Measurements from ENCODE around the gene GGTLC1.

GGTLC1 gene

GRCh38 chr20:23971310-23971709, 17.3 kb downstream of the GGTLC1 start:
- H2AFZ ChIP-seq (ENCODE audit: low read depth, low read length, severe bottlenecking), result no peak overlapping the region

GRCh38 chr20:23970049-23970448, 18.5 kb downstream of the GGTLC1 start:
- no peaks in the 10 kb centered on the region for H3K36me3 ChIP-seq (ENCODE audit: low read length)
- H3K4me3 ChIP-seq (ENCODE audit: insufficient read depth, low read length, poor library complexity, severe bottlenecking), result no peak overlapping the region
- no peak overlapping the region for H3K9ac ChIP-seq (ENCODE audit: low read length)
- no peaks in the 10 kb centered on the region for H3F3A ChIP-seq (ENCODE audit: insufficient read depth)
- H3K27ac ChIP-seq (ENCODE audit: low read depth, low read length), result no peak overlapping the region
- no peaks in the 10 kb centered on the region for H3K79me2 ChIP-seq (ENCODE audit: insufficient read depth, low read length)
- no peaks in the 10 kb centered on the region for H3K27me3 ChIP-seq (ENCODE audit: low read length)
- no peak overlapping the region for H2AFZ ChIP-seq (ENCODE audit: low read depth, low read length, severe bottlenecking)
- no peaks in the 10 kb centered on the region for H4K20me1 ChIP-seq (ENCODE audit: low read depth, low read length)
- no peak overlapping the region for H3K4me2 ChIP-seq (ENCODE audit: low read depth, low read length, poor library complexity, severe bottlenecking)
- H3K9me3 ChIP-seq (ENCODE audit: insufficient read depth, low read length), result 0 out of 2 replicates have a peak, but pooled peaks cover 4% of the 10 kb centered on the region
- no peaks in the 10 kb centered on the region for H3K9me2 ChIP-seq (replicated peaks; ENCODE audit: insufficient read depth, low read length)
- TF ChIP-seq EZH2phosphoT487 (conservative IDR thresholded peaks at IDR 0.05; ENCODE audit: low read length), result no peak
- TF ChIP-seq CTCF (IDR thresholded peaks at IDR 0.05; ENCODE audit: insufficient read depth, low read length, poor library complexity, severe bottlenecking), result no peak

More at GRCh38 chr20:23971310-23971709, 17.3 kb downstream of the GGTLC1 start:
- H3K79me2 ChIP-seq (ENCODE audit: insufficient read depth, low read length), result no peaks in the 10 kb centered on the region
- no peaks in the 10 kb centered on the region for H3K9me3 ChIP-seq (ENCODE audit: insufficient read depth, low read length)
- H3K4me2 ChIP-seq (ENCODE audit: low read depth, low read length, poor library complexity, severe bottlenecking), result no peak overlapping the region
- TF ChIP-seq EZH2phosphoT487 (conservative IDR thresholded peaks at IDR 0.05; ENCODE audit: low read length), result no peak
- TF ChIP-seq CTCF (IDR thresholded peaks at IDR 0.05; ENCODE audit: insufficient read depth, low read length, poor library complexity, severe bottlenecking), result no peak
- no peaks in the 10 kb centered on the region for H3K27me3 ChIP-seq (ENCODE audit: low read length)
- H3K36me3 ChIP-seq (ENCODE audit: low read length), result no peaks in the 10 kb centered on the region
- no peak overlapping the region for H3K9ac ChIP-seq (ENCODE audit: low read length)
- H3F3A ChIP-seq (ENCODE audit: insufficient read depth), result no peaks in the 10 kb centered on the region
- H3K4me3 ChIP-seq (ENCODE audit: insufficient read depth, low read length, poor library complexity, severe bottlenecking), result no peak overlapping the region
- H3K9me2 ChIP-seq (replicated peaks; ENCODE audit: insufficient read depth, low read length), result no peaks in the 10 kb centered on the region
- no peak overlapping the region for H3K27ac ChIP-seq (ENCODE audit: low read depth, low read length)
- H4K20me1 ChIP-seq (ENCODE audit: low read depth, low read length), result no peaks in the 10 kb centered on the region

GRCh38 chr20:23967616-23967979, 21.0 kb downstream of the GGTLC1 start:
- Histone ChIP-seq H3K9me3 (ENCODE audit: insufficient read depth, low read length) (0 out of 2 replicates have a peak, but pooled peaks cover 4% of the 10 kb centered on the region), H3K27me3 (ENCODE audit: low read length) (no peaks in the 10 kb centered on the region), H3K4me3 (ENCODE audit: insufficient read depth, low read length, poor library complexity, severe bottlenecking) (no peak overlapping the region), H3K4me2 (ENCODE audit: low read depth, low read length, poor library complexity, severe bottlenecking) (no peak overlapping the region), H2AFZ (ENCODE audit: low read depth, low read length, severe bottlenecking) (no peak overlapping the region), H3K27ac (ENCODE audit: low read depth, low read length) (no peak overlapping the region), H4K20me1 (ENCODE audit: low read depth, low read length) (no peaks in the 10 kb centered on the region), H3K9me2 (replicated peaks; ENCODE audit: insufficient read depth, low read length) (no peaks in the 10 kb centered on the region), H3F3A (ENCODE audit: insufficient read depth) (no peaks in the 10 kb centered on the region), H3K36me3 (ENCODE audit: low read length) (no peaks in the 10 kb centered on the region), H3K79me2 (ENCODE audit: insufficient read depth, low read length) (no peaks in the 10 kb centered on the region), H3K9ac (ENCODE audit: low read length) (no peak overlapping the region)
- TF ChIP-seq EZH2phosphoT487 (conservative IDR thresholded peaks at IDR 0.05; ENCODE audit: low read length) (no peak), CTCF (IDR thresholded peaks at IDR 0.05; ENCODE audit: insufficient read depth, low read length, poor library complexity, severe bottlenecking) (no peak)

All from SU-DHL-6 (cell line).